GM19395 (cell line): ENCODE results near the gene PPP1R27.

Experiments
- ATAC-seq: cut with Tn5 transposase; IDR thresholded peaks from one replicate; pipeline ENCODE4 v1.9.1; 2021; ENCODE audit warnings: mild to moderate bottlenecking, moderate library complexity; ENCODE audit not compliant: unreplicated experiment

Gene PPP1R27, protein sequence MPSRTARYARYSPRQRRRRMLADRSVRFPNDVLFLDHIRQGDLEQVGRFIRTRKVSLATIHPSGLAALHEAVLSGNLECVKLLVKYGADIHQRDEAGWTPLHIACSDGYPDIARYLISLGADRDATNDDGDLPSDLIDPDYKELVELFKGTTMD

DNA sequence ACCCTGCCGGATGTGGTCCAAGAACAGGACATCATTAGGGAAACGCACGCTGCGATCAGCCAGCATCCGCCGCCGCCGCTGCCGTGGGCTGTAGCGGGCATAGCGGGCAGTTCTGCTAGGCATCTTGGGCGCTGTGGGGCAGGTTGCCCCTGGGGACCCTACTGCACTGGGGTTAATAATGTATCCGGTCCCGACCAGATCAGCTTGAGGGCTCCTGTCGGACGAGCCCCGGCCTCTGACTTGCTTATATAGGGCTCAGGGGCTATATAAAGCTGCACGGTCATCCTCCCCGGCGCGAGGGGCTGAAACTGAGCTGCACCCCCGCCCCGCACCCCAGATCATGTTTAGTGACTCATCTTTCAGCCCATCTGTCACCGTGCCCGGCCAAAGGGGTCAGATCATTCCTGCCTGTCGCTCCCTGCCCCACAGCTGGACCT is at the start of gene PPP1R27:
Gene PPP1R27, minus strand, starts transcription at position 220 of the 437 bp plus-strand sequence. Its CDS starts 97 bp downstream, at position 123.
- no peak for ATAC-seq

DNA sequence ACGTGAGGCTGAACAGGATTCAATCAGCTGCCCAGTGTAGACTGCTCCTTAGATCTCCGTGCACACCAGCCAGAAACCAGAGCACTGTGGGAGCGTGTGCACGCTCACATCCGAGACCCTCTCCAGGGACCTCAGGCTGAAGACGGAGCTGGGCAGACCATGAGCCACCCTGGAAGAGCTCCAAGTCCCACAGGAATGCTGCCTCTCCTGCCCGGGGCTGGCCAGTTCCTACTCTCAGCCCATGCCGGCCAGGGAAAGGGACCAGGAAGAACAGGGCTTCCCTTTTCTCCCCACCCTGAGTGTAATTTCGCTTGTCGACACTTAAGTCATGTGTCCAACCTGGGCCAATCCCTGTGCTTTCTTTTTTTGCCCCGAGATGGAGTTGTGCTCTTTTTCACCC is 49.7 kb upstream of the PPP1R27 start:
- no peak for ATAC-seq

DNA sequence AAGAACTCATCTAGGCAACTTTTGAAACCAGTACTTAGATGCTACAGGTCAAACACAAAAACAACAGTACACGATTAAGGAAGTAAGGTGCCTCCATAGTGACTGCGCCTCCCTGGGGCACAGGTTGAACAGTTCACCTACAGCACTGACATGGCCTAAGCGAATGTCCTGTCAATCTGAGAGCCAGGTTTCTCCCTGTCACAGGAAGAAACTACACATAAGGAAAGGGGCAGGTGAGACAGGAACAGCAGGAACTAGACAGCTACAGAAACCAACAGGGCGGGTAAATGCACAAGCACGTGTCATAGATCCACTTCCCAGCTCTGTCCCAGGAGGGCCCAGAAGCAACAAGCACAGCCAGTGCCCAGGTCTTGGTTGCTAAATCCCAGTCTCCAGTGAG is 44.3 kb upstream of the PPP1R27 start:
- no peak for ATAC-seq

DNA sequence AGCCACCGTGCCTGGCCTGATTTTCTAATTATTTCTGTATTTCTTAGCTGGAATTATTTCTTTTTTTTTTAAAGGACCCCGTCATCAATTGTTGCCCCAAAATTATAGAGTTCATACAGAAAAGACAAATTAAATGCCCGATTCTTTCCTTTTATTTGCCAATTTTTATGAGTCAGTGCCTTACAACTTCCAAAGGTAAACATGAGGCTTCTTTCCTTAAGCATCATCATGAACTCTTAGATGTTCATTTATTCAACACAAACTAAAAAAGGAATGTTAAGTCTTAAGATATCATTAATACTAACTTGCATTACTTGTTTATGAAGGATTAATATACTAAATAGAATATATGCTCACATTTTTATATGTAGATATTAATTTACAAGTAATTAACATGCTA is 43.4 kb upstream of the PPP1R27 start:
- no peak for ATAC-seq

DNA sequence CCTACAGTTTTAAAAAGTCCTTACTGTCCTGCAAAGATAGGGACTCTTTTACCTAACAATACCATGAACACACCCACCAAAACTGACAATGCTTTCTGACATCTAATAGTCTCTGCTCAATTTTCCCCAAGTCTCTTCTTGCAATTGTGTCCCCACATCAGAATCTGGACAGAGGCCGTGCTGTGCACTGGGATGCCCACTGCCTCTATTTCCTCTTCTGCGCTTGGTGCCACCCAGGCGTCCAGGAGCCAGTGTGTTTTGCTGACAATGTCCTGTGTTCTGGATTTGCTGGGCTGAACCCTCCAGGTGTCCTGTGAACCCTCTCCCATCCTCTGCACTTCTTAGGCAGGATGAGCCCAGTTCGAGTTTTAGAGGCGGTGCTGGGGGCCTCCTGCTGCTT is 42.7 kb upstream of the PPP1R27 start:
- ATAC-seq = no peak

DNA sequence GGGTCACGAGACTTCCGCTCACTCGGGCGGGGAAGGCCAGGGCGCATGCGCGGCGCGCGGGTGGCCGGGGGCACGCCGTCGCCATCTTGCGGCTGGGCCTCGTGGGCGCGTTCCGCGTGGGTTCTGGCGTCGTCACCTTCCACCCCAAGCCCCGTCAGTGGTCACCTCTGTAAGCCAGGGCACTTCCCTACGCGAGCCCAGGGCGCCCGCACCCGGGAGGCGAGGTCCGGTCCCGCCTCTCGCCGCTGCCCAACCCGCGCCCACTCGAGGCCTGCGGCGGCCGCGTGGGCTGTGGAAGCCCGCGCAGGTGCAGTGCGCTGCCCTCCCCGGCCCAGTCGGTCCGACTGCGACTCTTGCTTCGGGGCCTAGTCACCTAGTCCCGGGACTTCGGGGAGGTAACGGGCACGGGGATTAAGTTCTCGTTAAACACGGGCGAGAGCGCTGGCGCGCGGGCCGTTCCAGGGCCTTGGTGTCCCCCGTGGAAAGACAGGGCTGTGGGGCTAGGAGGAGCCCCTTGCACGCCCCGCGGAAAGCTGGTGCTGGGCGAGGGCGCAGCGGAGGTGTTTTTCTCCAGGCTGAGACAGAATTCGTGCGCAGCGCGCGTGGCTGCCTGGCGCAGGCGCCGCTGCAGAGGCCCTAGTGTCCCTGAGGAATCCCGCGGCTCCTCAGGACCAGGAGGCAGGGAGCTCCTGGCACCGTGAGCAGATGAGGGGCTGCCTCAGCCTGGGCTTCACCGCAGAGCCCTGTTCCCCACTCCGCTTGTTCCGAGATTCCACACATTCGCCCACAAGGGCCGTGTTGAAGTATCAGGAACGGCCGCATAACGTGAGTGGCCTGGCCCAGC is 36.8 kb upstream of the PPP1R27 start:
- no peak for ATAC-seq

DNA sequence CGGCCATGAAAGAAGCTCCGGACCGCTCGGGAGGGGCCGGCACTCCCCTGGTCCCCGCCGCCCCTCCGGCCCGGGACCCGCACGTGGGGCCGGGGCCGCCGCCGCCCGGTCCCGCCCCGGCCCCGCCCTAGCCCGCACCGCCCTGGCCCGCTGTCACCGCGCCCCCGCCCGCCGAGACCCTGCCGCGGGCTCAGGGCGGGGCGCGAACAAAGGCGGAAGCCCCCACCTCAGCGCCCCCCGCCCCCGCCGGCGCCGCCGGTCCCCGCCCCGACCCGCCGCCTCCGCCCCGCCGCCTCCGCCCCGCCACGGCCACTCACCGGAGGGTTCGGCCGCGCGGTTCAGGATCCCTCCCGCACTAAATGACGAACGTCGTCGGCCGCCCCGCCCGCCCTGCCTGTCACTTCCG is 36.1 kb upstream of the PPP1R27 start, which contains the start of gene ARHGDIA:
Gene ARHGDIA, minus strand, starts transcription at position 357 of the 406 bp plus-strand sequence. CDS start 1,407 bp downstream, outside the sequence.
- no peak for ATAC-seq

DNA sequence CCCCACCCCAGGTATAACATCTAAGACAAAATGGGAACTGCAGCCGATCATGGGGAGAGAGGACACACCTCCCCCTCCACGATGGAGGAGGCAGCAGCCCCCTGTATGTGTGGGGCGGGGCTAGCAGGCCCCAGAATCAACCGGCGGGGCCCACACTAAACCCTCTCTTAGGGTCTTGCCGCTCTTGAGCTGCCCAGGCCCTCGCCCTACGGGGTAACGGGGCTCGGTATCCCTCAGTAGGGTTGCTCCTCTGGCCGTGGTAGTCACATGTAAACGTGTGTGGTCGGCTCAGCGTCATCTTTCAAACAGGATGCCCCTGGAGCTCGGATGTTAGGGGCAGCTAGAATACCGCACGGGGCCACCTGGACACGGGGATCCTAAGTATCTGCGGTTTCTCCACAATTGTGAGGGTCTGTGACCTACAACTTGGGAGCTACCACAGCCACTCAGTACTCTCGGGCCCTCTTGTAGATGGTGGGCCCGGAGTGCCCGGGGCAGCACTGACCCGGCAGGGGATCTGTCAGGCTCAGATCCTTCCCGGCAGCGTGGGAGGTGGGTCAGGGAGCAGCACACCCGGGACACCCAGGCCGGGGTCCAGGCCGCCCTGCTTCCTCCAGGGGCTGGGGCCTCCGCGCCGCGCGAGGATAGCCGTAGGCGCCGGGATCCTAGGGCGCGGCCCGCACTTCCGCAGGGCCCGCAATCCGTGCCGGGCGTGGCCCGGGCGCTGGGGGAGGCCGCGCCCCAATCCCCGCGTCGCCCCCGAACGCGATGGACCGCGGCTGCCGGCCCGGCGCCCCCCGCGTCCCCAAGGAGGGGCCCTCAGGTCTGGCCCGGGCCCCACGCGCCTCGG is 35.5 kb upstream of the PPP1R27 start:
- ATAC-seq = no peak

DNA sequence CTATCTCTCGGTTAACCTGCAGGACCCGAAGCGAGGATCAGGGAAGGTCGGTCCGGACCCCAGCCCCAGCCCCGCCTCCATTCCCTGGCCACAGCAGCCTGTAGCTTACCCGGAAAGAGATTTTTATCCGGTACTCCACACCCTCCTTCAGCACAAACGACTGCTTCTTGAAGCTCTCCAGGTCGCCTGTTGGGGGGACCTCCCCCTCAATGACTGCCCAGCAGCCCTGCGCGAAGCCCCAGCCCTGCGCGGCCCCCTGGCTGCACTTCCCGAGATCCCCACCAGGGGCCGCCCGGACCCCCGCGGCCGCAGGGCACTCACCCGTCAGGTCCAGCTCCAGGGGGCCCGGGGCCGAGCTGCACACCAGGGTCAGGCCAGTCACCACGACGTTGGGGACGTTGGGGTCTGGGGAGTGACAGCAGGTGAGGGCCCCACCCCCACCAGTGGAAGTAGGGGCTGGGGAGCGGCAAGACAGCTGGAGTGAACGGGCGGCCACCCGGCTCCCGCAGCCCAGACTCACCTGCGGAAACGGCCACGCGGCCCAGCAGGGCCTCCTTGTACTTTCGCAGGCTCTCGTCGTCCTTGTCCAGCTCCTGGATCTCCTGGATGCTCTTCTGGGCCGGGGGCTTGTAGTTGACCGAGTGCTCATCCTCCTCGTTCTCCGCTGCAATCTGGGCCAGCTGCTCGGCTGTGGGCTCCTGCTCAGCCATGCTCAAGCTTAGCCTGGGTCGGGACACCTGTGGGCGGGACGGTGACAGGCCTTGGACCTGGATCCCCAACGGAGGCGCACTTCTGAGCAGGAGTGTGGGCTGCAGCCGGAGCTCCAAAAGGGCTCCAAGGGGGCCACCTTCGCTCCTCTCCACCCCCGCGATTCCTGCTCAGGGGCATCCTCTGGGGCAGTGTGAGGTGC is 34.6 kb upstream of the PPP1R27 start:
- no peak for ATAC-seq

DNA sequence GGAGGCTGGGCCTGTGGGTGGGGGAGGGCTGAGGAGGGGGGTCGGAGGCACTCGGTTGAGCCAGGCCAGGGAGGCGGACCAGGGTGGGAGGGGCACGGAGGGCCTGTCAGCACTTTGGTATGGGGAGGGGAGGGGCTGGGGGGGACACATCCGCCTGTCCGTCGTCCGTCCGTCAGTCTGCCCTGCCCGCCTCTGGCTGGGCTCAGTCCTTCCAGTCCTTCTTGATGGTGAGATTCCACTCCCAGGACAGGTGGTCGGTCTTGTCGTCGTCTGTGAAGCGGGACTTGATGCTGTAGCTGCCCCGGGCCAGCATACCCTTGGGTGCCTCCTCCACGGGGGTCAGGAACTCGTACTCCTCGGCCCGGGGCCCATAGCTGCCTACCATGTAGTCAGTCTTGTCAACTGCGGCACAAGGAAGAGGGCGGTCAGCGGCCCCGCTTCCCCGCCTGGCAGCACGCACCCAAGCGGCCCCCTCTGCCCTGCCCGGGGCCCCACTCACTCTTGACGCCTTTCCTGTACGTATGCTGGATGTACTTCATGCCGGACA is 33.9 kb upstream of the PPP1R27 start:
- no peak for ATAC-seq

DNA sequence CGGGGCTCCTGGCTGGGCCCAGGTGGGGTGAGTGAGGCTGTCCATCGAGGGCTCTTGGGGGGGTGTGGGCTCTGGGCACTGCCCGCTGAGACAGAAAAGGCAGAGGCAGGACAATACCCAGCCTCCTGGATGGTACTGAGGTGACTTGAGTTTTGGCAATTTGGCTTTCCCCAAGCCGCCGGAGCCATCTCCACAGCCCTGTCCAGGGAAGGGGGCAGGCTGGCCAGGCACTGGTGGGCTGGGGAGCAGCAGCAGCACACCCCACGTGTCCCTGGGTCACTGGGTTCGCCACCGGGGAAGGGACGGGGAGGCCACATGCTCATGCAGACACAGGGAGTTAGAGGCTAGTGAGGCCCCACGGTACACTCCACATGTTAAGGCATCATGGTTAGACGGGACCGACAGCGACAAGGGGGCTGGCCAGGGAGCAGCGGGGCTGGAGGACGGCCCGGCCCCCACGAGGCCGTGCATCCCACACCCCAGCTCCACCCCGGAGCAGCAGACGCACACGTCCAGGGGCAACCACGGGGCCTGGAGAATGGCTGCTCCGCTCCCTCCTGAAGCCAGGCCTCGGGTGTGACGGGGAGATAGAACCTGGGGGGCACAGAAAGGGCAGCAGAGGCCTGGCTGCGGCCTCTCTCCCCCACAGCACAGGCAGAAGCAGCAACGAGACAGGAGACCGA is 33.3 kb upstream of the PPP1R27 start:
- no peak for ATAC-seq

DNA sequence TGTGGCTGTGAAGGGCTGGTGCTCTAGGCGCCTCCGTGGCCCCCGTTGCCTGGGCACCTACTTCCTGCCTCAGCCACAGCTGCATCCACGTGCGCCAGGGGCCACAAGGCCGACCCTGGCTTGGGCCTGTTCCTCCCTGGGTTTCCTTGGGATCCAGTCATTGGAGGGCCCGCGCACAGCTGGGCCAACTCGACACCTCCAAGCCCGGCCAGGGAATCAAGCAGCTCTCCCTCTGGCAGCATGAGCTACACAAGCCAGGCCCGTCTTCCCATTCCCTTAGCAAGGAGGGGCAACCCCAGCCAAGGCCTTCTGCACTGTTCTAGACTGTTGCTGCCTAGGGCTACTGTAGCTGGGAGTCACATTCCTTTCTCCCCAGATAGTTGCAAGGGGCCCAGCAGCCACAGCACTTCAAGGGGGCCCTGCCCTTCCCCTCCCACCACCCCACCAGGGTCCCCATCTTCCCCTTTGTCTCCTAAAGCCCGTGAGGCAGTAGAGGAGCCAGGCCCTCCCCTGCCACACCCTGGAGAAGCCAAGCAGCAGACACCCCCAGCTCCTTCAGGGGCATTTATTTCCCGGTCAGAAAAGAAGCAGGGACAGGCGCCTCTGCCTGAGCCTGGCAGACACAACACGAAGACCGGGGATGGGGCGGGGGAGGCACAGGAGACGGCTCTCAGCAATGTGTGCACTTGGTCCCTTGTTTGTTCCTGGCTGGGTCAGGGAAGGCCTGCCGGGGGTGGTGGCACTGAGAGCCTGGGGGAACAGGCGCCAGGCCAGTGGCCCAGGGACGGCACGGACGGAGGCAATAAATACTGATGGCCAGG is 32.5 kb upstream of the PPP1R27 start:
- ATAC-seq = no peak

DNA sequence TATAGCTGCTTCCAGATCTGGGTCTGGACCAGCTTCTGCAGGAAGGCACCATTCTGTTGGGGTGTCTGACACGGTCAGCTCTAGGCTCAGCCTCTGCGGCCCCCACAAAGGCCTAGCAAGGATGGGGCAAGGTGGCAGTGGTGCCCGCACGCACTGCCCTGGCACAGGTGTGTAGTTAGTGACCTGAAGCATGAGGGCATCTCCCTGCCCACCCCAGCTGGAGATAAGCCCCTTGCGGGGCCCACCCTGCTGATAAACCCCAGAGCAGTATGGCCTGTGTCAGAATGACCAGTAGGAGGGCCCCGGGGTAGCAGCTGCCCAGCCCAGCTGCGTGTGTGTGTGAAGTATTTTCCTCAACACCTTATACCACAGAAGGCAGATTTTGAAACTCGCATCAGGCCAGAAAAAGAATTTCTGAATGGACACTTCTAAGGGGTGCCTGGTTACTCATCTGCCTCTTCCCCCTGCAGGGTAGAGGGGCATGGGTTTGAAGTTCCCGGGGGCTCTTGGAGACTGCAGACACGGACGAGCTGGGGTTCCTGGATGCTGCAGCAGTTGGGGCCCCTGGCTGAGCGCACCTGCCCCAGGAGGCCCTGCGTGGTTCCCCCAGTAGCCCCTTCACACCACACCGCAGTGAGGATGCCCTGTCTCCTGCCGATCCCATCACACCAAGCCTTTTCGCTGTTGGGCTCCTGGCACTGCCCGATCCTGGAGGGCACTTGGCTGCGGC is 31.8 kb upstream of the PPP1R27 start:
- no peak for ATAC-seq

DNA sequence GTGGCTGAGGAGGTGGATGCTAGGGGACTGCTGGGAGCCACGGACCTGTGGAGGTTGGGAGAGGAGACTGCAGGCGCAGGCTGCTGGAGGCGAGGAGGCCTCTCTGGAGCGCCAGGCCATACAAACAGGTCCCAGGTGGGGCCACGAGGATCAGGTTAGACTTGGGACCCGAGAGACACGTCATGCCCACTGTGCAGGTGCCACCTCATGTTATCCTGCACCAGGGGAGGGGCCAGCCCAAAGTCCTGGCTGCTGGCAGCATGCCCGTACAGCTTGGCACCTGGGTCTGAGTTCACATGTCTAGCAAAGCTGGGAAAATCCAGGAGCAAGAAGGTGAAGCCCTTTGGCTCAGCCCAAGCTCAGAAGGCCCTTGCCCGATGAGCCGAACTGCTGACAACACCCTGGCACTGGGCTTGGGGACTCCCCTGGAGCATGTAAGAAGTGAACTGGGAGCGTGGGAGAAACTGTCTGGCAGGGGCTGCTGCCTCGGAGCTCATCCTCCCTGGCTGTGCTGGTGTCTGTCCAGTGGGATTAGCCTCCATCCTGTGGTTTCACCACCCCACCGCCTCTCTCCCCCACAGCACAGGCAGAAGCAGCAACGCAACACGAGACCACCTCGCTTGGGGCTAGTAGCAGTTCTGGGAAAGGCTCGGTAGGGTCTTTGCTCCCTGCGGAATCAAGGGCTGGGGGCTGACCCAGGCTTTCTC is 31.0 kb upstream of the PPP1R27 start:
- no peak for ATAC-seq

DNA sequence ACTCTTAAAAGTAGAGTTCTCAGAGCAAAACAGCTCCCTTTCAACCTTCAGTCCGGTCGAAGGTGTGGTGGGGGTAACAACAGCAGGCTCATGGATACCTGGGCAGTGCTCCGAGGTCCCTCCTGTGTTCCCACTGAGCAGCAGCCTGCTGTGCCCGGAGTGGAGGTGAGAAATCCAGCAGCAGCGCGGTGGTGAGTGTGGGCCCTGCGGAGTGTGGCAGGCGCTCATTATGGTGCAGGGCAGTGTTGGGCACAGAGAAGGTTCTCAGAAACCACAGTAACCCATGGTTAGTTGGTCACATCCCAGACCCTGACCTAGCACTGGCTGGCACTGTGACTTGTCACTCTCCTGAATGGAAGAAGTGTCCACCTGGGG is 30.5 kb upstream of the PPP1R27 start:
- no peak for ATAC-seq

DNA sequence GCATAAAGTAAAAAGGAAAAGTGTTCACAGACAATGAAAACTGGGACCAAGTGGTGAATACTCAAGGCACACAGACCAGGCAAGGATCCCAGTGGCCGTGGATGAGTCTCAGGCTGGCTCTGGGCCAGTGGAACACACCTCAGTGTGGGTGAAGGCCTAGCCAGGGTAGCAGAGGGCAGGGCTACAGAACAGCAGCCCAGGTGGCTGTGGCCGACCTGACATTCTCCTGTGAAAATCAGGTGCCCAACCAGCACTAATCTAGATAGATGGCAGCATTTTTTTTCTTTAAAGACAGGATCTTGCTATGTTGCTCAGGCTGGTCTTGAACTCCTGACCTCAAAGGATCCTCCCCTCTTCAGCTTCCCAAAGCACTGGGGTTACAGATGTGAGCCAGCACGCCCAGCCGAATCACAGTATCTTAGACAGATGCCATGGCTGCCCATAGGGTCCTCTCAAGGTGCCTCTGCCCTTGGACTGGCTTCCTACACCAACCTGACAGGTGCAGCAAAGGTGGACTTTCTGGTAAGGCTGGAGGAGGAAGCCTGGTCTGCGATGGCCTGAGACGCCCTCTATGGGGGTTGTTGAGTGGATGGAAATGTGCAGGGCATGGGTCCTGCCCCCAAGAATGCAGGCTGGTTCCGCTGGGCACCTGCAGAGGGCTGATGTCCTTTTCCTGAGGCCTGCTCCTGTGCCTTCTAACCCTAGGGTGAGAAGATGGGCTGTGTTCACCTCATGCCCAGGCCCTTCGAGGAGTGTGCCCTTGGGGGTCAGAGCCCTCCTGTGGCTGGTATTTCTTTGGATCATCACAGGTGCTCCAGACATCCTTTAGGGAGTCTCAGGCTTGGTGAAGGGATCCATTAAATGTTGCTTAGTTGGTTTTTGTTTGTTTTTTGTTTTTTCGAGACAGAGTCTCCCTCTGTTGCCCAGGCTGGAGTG is 29.3 kb upstream of the PPP1R27 start:
- no peak for ATAC-seq
